HT1080 (cell line): ENCODE measurements around the gene GATD1. TPM values are rescaled to one million over a fixed set of nuclear protein-coding genes. Genes with fewer than 3 reads are reported as not detected.

Experiments used
- DNase-seq: peaks from one replicate; pipeline ENCODE4 v3.0.0-alpha.2; 2015; ENCODE audit warnings: low read depth
- total RNA-seq: library from RNA; depleted of rRNA; stranded (reverse); fragments of >200 nt; shearing (Covaris generic); gene quantifications from 2 replicates; pipeline ENCODE4 v1.2.3, GENCODE V29; 2014

GATD1 gene
- total RNA-seq, 1 experiment from 2014 or later = 27.6 TPM

GRCh38 chr11:782264-783174, 5.2 kb upstream of the GATD1 start:
- no peak for DNase-seq

GRCh38 chr11:779955-780532, 2.8 kb upstream of the GATD1 start:
- DNase-seq = no peak

- DNase-seq = no peak
Measured at GRCh38 chr11:778976-779954, 2.0 kb upstream of the GATD1 start.

GRCh38 chr11:776561-777287, 563 bp downstream of the GATD1 start:
- peak; percentile 34 for DNase-seq

GRCh38 chr11:776263-776560, 1.1 kb downstream of the GATD1 start:
- no peak for DNase-seq

- DNase-seq = peak; percentile 53
Measured at GRCh38 chr11:774873-775592, 2.3 kb downstream of the GATD1 start.

- no peak for DNase-seq
Measured at GRCh38 chr11:773830-774229, 3.5 kb downstream of the GATD1 start.

GRCh38 chr11:773425-773824, 3.9 kb downstream of the GATD1 start:
- no peak for DNase-seq

GRCh38 chr11:772429-773390, 4.6 kb downstream of the GATD1 start:
- no peak for DNase-seq

- DNase-seq = no peak
Measured at GRCh38 chr11:771617-772204, 5.6 kb downstream of the GATD1 start.

GRCh38 chr11:770642-771616, 6.4 kb downstream of the GATD1 start:
- no peak for DNase-seq

GRCh38 chr11:769887-770641, 7.2 kb downstream of the GATD1 start:
- DNase-seq = no peak

- DNase-seq = no peak
Measured at GRCh38 chr11:767238-767637, 10.0 kb downstream of the GATD1 start.

- no peak for DNase-seq
Measured at GRCh38 chr11:766936-767210, 10.4 kb downstream of the GATD1 start.

- no peak for DNase-seq
Measured at GRCh38 chr11:766106-766935, 11.0 kb downstream of the GATD1 start.

- DNase-seq = no peak
Measured at GRCh38 chr11:765802-766091, 11.5 kb downstream of the GATD1 start.
